Measurements from ENCODE around the gene PQBP1.
A peak's percentile ranks its signal among the peaks of the same experiment; 100 is the strongest.

- no peak for TF ChIP-seq CTCF (IDR thresholded peaks at IDR 0.05; ENCODE audit: low read depth, low read length)
- peak; percentile 88 for TF ChIP-seq POLR2A (IDR thresholded peaks at IDR 0.05; ENCODE audit: extremely low read depth, insufficient read length)
- peak; percentile 72 for TF ChIP-seq MYC (IDR thresholded peaks at IDR 0.05; ENCODE audit: low read depth, low read length)
Measured at GRCh38 chrX:48918643-48919340, 21.1 kb downstream of the PQBP1 start, which contains the start of gene PIM2.
